Tibial nerve (tissue), 3 donors: ENCODE results near the gene STMN3.

ENCODE experiments used
- CTCF ChIP-seq, 5 experiments: fragments of 200-600 bp in 3 of 5; fragments of 450-650 bp in 2 of 5; sonication (generic) in 3 of 5; IDR thresholded peaks; one replicate each; pipeline ENCODE4 v1.5.1; 2016 to 2019; ENCODE audit warnings: antibody characterized with exemption in 5 of 5, mild to moderate bottlenecking in 3 of 5, moderate library complexity in 2 of 5
- POLR2A ChIP-seq, 2 donors: fragments of 450-650 bp; IDR thresholded peaks; one replicate each; pipeline ENCODE4 v1.6.1; 2017; ENCODE audit warnings: antibody characterized with exemption in 2 of 2, mild to moderate bottlenecking in 2 of 2, moderate library complexity in 2 of 2

DNA sequence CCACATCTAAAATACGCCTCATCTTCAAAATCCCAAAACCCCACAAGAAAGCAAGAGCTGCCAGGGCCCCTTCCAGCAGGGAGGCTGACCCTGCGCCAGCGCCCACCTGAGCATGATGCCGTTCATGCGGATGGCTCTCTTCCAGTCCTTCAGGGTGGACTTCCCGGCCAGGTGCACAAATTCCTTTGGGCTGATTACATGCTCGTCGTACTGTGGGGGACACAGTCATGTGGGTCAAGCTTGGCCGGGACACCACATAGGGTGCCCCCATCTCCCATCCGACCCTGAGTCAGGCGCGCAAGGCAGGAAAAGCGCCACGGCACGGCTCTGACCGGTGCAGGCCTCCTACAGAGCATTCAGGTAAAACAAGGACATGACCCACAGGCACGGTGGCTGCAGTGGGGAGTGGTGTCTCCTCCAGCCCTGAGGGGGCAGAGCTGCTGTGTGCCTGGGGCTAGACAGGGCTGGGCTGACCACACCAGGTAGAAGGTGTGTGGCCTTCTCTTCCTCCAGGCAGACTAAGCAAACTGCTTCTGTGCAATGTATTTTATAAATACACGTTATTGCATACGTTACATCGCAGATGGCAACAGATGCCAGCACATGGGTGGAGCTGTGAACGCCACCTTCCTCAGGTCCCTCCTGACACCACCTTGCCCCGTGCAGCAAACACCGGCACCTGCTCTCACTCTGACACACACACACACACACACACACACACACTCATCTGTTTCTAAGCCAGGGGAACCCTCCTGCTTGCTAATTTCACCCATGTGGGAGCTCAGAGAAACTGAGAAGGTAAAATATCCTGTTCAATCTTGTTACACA, 55.4 kb downstream of the STMN3 start:
- TF ChIP-seq CTCF (IDR thresholded peaks at IDR 0.05), result no peak
- no peak for TF ChIP-seq POLR2A (IDR thresholded peaks at IDR 0.05)
